Head of caudate nucleus (tissue), 42 donors: Measurements from ENCODE around the gene HS6ST2.
"Not testable (repeated sequence)": the region's sequence is repeated elsewhere in the genome, so short reads cannot be mapped to it uniquely, and the experiment has no call there.

Experiments
- DNase-seq, 42 donors: peaks; one replicate each; pipeline versions ENCODE4 v3.0.0 to v3.0.0-alpha.2; 2020 to 2021; ENCODE audit warnings: mixed read lengths in 7 of 42
- intact Hi-C: fragments of 100-400 bp; cut with DNase I; formaldehyde crosslinking; loops from one replicate; pipeline ENCODE4 v1.15.0; 2022

Gene HS6ST2

GRCh38 chrX:132948648-132949260 is 9.7 kb downstream of the HS6ST2 start:
- intact Hi-C loops, result no loop called here
- no peak for DNase-seq

DNA sequence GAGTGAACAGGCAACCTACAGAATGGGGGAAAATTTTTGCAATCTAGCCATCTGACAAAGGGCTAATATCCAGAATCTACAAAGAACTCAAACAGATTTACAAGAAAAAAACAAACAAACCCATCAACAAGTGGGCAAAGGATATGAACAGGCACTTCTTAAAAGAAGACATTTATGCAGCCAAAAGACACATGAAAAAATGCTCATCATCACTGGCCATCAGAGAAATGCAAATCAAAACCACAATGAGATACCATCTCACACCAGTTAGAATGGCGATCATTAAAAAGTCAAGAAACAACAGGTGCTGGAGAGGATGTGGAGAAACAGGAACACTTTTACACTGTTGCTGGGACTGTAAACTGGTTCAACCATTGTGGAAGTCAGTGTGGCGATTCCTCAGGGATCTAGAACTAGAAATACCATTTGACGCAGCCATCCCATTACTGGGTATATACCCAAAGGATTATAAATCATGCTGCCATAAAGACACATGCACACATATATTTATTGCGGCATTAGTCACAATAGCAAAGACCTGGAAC is 13.3 kb downstream of the HS6ST2 start:
- intact Hi-C loops, DNase-seq: not testable (repeated sequence)

DNA sequence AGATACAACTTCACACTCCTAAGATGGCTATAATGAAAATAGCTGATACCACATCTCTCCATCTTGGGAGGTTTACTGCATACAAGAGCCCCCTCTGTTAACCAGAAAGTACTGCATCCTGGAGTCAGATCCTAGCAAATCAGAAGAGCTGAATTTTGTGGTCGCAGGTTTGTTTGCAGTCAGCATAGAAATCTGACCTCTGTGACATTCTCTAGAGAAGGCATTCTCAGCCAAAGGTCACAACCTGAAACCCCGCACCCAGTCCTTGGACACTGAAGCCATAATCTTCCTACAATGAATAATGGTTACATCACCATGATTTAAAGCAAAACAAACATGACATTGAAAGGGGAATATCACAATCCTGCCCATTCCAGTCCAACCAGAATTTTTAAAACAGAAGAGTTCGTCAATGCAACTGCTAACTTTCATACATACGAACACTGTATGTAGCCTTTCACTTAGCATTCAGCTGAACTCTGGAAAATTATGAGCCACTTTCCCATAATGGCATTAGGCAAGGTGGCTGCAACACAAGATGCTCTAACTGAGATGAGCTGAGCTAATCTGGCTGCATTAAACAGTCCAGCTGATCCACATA is 17.6 kb downstream of the HS6ST2 start:
- intact Hi-C loops, result no loop called here
- no peak for DNase-seq

DNA sequence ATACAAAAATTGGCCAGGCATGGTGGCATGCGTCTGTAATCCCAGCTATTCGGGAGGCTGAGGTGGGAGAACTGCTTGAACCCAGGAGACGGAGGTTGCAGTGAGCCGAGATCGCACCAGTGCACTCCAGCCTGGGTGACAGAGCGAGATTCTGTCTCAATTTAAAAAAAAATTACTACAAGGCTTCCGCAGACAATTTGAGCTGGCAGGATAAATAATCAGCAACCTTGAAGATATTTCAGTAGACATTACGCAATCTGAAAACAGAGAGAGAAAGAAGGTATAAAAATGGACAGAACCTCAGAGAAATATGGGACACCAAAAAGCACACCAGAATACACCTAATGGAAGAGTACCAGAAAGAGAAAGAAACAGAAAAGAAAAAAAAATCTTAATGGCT is 25.3 kb downstream of the HS6ST2 start:
- DNase-seq, result no peak
- intact Hi-C loops, result no loop called here

DNA sequence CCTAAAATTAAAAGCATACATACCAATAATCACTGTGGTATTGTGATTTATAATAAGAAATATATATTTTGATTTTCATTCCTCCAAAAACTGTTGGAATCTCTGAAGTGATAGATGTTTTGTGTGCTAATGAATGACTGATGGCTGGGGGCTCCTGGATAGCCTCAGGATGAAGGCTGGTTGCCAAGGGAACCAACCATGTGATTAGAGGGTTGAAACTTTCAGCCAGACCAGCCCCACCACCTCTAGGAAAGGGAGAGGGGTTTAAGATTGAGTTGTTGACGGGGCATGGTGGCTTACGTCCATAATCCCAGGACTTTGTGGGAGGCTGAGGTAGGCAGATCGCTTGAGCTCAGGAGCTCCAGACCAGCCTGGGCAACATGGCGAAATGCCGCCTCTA is 34.0 kb downstream of the HS6ST2 start:
- DNase-seq, result no peak
- intact Hi-C loops, result no loop called here

DNA sequence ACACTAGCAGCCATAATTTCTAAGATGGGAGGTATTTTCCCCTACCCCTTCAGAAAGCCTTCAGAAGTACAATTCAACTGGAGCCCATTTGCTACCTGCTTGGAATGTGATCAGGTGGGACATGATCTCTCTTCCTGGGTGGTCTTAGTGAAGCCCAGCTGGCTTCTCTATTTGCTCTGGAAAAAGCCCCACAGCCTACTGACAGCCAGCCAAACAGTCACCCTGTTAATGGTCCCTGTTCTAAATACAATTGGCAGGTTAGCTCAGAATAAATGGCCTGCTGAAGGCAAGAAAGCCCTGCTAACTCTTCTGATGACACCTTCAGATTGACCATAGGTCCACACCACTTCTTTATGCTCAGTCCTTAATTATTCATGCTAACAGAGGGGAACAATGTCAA is 39.9 kb downstream of the HS6ST2 start:
- intact Hi-C loops, result no loop called here
- DNase-seq, result no peak

- DNase-seq, result no peak
- intact Hi-C loops, result no loop called here
Measured at GRCh38 chrX:132916349-132916748, 42.1 kb downstream of the HS6ST2 start.

DNA sequence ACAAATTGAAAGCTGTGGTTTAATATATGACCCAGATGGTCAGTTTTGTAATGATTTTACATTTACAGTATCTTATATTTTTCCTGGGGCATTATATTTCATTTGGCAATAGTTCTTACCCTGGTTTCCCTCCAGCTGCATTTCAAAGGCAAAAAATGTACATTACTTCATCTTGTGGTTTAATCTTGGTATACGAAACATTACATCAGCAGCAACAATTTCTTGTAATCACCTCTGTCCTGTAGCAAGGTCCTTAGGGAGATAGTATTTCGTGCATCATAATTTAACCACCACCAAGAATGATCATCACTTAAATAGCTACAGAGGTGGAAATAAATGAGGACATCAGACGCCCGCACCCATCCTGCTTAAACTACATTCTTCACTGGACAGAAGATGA is 48.8 kb downstream of the HS6ST2 start:
- intact Hi-C loops, result no loop called here
- no peak for DNase-seq

DNA sequence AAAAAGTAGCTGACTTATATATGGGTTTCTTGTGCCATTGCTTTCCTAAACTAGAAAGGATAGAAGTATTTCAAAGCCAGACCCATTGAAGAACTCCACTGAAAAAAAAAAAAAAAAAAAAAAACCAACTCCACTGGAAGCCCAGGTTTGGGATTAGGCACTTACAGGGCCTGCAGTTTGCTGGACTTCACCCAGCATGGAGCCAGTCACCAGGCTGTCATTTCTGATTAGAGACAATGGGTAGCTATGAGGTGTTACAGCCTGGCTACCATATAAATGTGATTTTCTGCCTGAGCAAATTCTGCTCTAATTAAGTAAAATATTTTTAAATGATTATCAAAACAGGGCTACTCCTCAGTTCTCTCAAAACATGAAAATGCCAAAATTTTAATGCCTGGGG is 49.5 kb downstream of the HS6ST2 start:
- intact Hi-C loops, result no loop called here

GRCh38 chrX:132900633-132901293 is 57.7 kb downstream of the HS6ST2 start:
- no peak for DNase-seq
- intact Hi-C loops, result no loop called here

More for the DNA sequence above, 49.5 kb downstream of the HS6ST2 start:
- DNase-seq, result no peak

- DNase-seq, result no peak
- intact Hi-C loops, result no loop called here
Measured at GRCh38 chrX:132887569-132887968, 70.9 kb downstream of the HS6ST2 start.

DNA sequence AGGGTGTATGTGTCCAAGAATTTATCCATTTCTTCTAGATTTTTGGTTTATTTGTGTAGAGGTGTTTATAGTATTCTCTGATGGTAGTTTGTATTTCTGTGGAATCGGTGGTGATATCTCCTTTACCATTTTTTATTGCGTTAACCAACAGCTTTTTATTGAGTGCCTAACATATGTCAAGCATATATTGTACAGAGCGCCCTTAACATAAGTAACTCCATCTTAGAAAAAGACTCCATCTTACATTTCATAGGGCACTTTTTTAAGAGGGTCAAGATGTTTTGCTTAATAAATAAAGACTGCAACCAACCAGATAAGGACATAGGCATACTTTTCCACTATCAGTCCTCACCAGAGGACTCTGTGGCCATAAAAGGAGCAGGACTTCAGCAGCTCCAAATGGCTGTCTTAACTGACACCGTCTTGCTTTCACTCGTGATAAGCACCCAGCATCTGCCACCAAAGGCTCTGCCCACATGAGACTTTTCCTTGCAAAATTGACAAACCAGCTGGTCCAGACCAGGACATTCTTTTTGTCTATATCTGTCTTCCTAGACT is 75.0 kb downstream of the HS6ST2 start:
- DNase-seq, result no peak
- intact Hi-C loops, result no loop called here

DNA sequence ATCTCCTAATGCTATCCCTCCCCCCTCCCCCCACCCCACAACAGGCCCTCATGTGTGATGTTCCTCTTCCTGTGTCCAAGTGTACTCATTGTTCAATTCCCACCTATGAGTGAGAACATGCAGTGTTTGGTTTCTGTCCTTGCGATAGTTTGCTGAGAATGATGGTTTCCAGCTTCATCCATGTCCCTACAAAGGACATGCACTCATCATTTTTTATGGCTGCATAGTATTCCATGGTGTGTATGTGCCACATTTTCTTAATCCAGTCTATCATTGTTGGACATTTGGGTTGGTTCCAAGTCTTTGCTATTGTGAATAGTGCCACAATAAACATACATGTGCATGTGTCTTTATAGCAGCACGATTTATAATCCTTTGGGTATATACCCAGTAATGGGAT is 77.7 kb downstream of the HS6ST2 start:
- DNase-seq, intact Hi-C loops: not testable (repeated sequence)

DNA sequence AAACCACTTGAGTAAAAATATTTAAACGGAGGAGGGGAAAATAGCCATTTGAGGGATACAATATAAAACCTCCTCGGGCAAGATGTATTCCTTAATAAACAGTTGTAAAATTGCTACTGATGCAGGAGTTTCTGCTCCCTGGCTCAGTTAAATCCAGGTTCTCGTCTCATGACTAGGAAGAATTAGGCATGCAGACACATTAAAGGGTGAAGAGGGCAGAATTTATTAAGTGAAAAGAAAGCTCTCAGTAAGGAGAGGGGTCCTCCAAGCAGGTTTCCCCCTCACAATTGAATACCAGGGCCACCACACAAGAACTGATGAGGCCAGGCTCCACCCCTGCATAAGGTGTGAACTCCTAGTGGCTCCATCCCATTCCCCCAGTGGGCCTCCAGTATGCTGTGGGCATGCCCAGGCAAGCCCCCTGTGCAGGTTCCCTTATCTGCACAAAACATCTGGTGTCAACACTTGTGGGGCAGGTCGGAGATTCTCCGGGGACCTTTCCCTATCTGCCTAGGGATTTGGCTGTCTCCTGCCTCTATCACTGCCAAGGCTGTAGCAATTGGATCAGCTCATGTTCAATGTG is 80.4 kb downstream of the HS6ST2 start:
- no peak for DNase-seq
- intact Hi-C loops, result no loop called here

DNA sequence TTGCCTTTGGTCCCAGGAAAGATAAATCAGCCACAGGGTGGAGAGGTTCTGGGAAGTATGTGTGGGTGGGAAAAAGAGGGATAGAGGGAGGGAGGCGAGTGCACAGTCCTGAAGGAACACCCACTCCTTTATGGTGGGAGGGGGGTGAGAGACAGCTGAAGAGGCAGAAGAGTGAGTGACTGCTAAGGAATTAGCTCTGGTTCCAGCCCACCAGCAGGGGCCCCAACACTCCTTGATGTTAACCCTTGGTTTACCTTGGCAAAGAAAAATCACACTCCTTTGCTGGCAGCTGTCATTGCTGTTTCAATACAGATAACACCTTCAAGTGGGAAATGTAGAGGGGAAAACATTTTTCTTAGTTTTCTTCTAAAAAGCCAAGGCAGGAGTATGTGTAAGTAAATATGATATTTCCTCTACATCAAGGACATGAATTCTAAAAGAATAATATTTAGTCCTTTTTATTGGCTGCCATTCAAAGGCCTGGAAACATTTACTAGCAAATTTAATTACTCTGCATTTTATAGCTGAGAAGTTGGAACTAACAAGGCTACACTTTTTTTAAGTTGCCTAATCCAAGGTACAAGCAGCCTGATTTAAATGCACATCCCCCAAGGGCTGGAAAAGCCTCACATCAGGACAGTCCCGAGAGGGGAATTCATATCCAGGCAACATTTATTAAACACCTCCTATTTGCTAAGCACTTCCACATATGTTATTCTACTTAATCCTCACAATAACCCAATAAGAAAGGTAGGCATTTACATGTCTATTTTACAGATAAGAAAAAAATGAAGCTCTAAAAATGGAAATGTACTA is 81.7 kb downstream of the HS6ST2 start:
- peak in 8 of 42 donors; percentile 2 to 37 (median 8) for DNase-seq
- intact Hi-C loops, result no loop called here

DNA sequence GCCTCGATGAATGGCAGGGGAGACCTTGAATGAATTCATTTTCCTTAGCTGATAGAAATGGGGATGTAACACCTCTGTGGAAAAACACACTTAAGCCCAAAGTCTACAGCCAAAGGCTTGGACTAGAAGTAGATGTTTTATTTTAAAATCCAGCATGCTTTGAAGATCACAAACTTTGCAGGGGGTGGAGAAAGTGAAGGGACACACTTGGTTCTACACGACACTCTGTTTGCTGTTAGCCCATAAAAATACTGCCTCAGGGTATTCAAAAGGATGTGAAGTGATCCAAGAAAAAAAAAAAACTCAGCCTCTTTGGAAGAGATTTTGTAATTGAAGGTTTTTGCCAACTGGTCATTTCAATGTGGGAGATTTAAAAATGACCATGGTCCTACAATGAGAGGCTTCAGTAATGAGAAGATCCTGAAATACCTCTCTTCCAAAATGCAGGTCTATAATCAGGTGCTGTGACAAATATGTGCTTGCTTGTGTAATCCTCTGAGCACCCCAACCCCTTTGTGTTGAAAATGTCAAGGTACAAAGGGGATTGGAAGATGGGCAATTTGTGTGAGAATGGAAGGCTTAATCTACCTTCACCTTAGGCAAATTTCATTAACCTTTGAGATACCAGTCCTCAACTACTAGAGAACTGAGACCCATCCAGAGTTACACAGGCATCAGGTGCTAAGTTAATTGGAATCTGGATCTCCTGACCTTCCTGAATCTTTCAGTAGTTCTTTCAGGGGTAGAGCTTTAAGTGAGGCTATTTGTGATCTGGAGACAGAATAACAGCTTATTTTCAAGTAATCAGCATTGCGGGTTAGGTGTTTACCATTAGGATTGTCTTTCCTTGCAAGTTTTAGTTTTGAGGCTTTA is 82.5 kb downstream of the HS6ST2 start:
- DNase-seq, result no peak
- intact Hi-C loops, result no loop called here

DNA sequence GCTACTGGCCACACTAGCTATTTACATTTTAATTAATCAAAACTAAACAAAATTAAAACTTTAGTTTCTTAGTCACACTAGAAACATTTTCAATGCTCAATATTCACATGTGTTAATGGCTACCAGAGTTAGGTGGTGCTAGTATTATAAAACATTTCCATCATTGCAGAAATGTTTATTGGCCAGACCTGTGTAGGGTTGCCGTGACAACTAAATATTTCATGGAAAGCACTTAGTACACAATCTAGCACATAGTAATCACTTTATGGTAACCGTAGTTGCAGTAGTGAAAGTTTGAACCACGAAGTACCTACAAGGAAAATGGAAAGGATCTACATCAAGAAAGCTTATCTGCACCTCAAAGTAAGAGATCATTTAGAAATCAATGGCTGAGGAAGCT is 95.9 kb downstream of the HS6ST2 start:
- intact Hi-C loops, result no loop called here
- no peak for DNase-seq

GRCh38 chrX:132861076-132861475 is 97.4 kb downstream of the HS6ST2 start:
- DNase-seq, result no peak
- intact Hi-C loops, result no loop called here
